ENCODE results near the gene ACTG2.

Gene ACTG2

GRCh38 chr2:73917696-73918207 lies 24.9 kb downstream of the ACTG2 start:
- DNase-seq (ENCODE audit: low spot score): no peak
- TF ChIP-seq CTCF (IDR thresholded peaks at IDR 0.05; ENCODE audit: extremely low read depth, insufficient read depth, missing control alignments): no peak
- in situ Hi-C loops (cut with MboI; ENCODE audit: low pct_unique_long_range_greater_than_20kb, low sequenced_read_pairs, unreplicated experiment): no loop called here

- in situ Hi-C loops (cut with MboI; ENCODE audit: low pct_unique_long_range_greater_than_20kb, low sequenced_read_pairs, unreplicated experiment): no loop called here
- no peak for DNase-seq (ENCODE audit: low spot score)
- no peak for TF ChIP-seq CTCF (IDR thresholded peaks at IDR 0.05; ENCODE audit: extremely low read depth, insufficient read depth, missing control alignments)
Observed at GRCh38 chr2:73918856-73919255, 26.0 kb downstream of the ACTG2 start.

GRCh38 chr2:73919596-73920228 lies 26.9 kb downstream of the ACTG2 start:
- in situ Hi-C loops (cut with MboI; ENCODE audit: low pct_unique_long_range_greater_than_20kb, low sequenced_read_pairs, unreplicated experiment): no loop called here
- DNase-seq (ENCODE audit: low spot score): no peak
- no peak for TF ChIP-seq CTCF (IDR thresholded peaks at IDR 0.05; ENCODE audit: extremely low read depth, insufficient read depth, missing control alignments)

- peak; percentile 40 for TF ChIP-seq CTCF (IDR thresholded peaks at IDR 0.05; ENCODE audit: extremely low read depth, insufficient read depth, missing control alignments)
- no peak for DNase-seq (ENCODE audit: low spot score)
- in situ Hi-C loops (cut with MboI; ENCODE audit: low pct_unique_long_range_greater_than_20kb, low sequenced_read_pairs, unreplicated experiment): no loop called here
Observed at GRCh38 chr2:73920577-73921545, 28.1 kb downstream of the ACTG2 start.

- in situ Hi-C loops (cut with MboI; ENCODE audit: low pct_unique_long_range_greater_than_20kb, low sequenced_read_pairs, unreplicated experiment): no loop called here
Observed at GRCh38 chr2:73921581-73921980, 28.8 kb downstream of the ACTG2 start.

More at GRCh38 chr2:73921581-73921980, 28.8 kb downstream of the ACTG2 start:
- no peak for TF ChIP-seq CTCF (IDR thresholded peaks at IDR 0.05; ENCODE audit: extremely low read depth, insufficient read depth, missing control alignments)
- DNase-seq (ENCODE audit: low spot score): no peak
